Measurements from ENCODE around the gene ATP8A2.

GRCh38 chr13:26052337-26052736, 680.6 kb downstream of the ATP8A2 start:
- TF ChIP-seq SIN3A (conservative IDR thresholded peaks at IDR 0.05 in 1 of 2, IDR thresholded peaks at IDR 0.05 in 1 of 2; ENCODE audit: low read depth in 1 of 2, low read length in 2 of 2) (no peak), YY1 (IDR thresholded peaks at IDR 0.05; ENCODE audit: low read depth, low read length) (no peak), MAX (IDR thresholded peaks at IDR 0.05) (no peak), CTCF (IDR thresholded peaks at IDR 0.05; ENCODE audit: control extremely low read depth in 1 of 3, insufficient read depth in 1 of 3, low read depth in 1 of 3, low read length in 3 of 3) (no peak), ATF2 (IDR thresholded peaks at IDR 0.05; ENCODE audit: low read length) (no peak), MAFK (IDR thresholded peaks at IDR 0.05; ENCODE audit: low read depth, low read length) (no peak), POLR2AphosphoS5 (IDR thresholded peaks at IDR 0.05; ENCODE audit: low read depth, low read length) (no peak), SP2 (IDR thresholded peaks at IDR 0.05; ENCODE audit: low read length) (no peak), ATF3 (IDR thresholded peaks at IDR 0.05; ENCODE audit: insufficient read depth, low read depth, low read length) (no peak)

Measured in H1 (cell line).